ENCODE measurements around the gene LMBR1.
"Not testable (repeated sequence)": the region's sequence is repeated elsewhere in the genome, so short reads cannot be mapped to it uniquely, and the experiment has no call there.

LMBR1 gene

DNA sequence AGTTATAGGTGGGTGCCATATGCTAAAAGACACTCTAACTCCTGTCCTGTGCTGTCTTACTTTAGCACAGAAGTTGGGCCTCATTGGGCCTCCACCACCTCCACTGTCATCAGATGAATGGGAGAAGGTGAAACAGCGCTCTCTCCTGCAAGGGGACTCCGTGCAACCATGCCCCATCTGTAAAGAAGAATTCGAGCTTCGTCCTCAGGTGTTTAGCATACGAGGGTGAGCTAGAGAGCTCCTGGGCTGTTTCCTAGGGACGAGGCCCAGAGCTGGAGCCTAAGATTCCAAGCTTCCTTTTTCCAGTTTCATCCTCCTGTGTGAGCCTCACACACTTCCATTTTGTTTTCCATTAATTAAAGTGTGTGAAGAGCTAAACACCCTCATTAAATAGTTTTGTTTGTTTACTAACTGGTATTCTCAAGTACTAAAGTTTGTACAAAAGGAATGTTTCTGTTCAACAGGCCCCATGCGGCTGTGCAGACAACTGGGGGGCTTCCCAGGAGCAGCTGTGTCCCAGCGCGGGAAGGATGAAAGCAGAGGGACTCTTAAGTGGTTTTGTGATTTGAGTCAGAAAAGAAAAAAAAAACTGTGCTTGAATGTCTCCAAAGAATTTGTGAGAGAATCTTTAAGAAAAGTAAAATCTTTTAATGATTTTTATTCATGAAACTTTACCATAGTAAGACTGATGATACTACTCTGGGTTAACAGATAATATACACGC, 238.3 kb downstream of the LMBR1 start:
- FAIRE-seq: no peak

DNA sequence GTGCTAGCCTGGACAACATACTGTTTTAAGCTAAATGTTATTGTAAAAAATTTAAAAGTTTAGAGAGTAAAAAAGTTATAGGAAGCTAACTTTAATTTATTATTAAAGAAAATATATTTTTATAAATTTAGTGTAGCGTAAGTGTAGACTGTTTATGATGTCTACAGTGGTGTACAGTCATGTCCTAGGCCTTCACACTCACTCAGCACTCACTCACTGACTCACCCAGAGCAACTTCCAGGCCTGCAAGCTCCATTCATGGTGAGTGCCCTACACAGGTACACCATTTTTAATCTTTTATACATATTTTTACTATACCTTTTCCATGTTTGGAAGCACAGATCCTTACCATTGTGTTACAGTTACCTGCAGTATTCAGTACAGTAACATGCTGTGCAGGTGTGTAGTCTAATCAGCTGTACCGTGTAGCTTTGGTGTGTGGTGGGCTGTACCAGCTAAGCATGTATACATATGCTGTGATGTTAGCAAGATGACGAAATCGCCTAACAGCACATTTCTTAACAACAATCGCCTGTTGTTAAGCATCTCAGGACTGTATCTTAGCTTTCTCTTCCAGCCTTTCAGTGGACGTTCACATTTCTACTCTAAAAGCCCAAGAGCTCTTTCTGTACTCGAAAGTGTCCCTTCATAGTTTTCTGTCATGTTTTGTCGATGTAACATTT, 240.0 kb downstream of the LMBR1 start:
- no peak for FAIRE-seq

DNA sequence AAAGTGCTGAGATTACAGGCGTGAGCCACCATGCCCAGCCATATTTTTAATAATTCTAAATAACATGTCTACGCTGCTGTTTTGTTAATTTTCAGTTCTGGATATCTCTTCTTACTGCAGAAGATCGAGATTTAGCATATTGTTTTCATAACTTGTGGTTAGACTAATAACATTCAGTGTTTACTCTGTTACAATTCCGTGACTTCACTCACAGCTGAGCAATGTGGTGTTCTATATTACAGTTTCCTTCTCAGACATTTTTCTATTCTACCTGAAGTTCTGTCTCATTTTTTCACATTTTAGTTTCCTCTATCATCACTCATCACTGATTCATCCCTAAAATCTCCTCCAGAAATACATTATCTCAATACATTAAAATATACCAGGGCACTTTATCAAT, 241.5 kb downstream of the LMBR1 start:
- FAIRE-seq: no peak

DNA sequence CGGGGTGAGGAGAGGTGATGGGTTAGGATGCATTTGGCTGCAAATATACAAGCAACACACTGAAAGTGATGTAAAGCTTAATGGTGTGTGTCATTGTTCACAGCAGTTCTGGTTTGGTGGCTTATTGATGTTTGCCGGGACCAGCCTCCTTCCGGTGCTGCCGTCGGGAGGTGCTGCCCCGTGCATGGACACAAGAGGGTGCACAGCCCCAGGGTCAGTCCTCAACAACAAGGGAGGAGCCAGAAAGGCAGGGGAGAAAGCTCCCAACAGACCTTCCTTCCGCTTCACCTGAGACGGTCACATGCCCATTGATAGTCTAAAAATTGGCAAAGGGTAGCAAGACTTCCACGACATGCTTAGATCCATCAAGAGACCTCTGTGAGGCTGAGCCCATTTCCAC, 242.9 kb downstream of the LMBR1 start:
- FAIRE-seq: no peak

DNA sequence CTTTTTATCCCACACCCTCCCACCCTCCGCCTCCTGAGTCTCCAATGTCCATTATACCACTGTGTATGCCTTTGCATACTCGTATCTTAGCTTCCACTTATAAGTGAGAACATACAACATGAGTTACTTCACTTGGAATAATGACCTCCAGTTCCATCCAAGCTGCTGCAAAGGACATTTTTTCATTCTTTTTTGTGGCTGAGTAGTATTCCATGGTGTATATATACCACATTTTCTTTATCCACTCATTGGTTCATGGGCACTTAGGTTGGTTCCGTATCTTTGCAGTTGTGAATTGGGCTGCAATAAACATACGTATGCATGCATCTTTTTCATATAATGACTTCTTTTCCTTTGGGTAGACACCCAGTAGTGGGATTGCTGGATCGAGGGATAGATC, 245.7 kb downstream of the LMBR1 start:
- FAIRE-seq: not testable (repeated sequence)

DNA sequence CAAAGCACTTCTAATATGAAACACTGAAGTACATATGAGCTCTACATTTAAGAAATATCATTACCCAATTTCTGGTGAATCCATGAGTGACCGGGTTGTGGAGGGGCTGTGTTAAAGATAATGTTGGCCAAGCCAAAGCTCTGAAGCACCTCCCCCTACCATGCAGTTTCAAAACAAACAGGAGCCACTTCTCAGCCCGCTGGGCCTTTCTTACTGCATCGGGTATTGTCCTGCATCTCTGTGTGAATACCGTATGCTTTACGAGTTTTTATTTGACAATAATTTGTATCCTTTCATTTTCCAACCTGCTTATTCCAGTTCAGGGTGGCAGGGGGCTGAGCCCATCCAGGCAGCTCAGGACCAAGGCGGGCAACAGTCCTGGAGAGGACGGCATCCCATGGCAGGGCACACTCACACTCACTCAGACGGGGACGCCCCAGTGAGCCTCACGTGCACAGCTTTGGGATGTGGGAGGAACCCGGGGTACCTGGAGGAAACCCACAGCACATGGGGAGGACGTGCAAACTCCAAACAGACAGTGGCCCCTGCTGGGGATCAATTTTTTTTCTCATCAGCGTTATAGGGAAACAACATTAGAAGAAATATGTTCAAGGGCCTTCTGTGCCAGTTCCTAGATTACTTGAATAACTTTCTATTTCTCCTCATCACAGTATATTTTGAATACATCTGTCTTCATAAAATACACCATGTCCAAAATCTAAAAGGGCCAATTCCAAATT, 250.5 kb downstream of the LMBR1 start:
- no peak for FAIRE-seq

DNA sequence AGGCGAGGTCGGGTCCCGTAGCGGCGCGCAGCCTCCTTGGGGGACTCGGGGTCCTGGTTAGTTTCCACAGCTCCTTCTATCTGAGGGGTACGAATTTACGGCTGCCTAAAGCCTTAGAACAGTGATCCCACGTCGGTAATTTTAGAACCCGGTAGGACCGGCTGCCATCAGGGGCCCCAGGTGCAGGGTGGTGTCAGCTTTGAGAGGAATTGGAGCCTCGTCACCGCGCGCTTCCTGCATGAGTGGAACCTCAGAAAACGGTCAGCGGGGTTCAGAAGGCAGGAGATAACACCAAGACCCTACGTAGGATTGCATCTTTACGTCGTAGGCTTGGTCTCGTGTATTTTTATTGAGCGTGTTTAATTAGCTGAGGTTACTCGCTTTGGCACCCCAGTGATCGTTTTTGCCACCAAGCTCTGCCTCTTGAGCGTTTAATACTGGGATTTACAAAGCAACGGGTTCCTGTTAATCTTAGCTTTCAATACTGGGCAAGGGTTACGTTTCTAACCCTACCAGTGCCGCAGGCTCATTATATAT, 252.0 kb downstream of the LMBR1 start:
- no peak for FAIRE-seq

DNA sequence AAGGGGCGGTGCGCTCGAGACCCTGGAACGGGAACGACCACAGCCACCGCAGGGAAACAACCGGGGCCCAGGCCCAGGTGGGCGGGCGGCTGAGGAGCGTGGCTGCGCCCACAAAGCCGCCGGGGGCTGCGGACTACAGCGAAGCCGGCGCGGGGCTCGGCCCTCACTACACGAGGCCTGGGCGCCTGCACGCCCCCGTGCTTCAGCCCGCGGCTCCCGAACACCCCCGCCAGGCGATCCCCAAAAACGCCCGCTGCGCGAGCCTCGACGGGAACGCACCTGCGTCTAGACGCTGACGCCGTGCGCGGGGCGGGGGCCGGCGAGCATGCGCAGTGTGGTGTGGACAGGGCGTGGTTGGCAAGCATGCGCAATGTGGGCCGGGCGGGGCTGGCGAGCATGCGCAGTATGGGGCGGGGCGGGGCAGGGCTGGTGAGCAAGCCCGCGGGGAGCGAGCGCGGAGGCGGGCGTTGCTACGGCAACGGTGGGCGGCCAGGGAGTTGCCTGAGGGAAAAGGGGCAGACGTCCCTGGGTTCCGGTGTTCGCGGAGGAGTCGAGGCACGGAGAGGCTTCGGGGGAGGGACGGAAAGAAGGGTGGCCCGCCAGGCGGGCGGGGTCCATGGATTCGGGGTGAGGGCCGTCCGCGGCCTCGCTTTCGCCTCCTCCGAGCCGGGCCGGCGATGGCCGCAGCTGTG, 252.6 kb downstream of the LMBR1 start, which contains the start of gene RNF32:
RNF32 (plus strand) TSS at position 518 of the 692 bp plus-strand sequence. CDS start 3,104 bp downstream, outside the sequence.
- no peak for FAIRE-seq

DNA sequence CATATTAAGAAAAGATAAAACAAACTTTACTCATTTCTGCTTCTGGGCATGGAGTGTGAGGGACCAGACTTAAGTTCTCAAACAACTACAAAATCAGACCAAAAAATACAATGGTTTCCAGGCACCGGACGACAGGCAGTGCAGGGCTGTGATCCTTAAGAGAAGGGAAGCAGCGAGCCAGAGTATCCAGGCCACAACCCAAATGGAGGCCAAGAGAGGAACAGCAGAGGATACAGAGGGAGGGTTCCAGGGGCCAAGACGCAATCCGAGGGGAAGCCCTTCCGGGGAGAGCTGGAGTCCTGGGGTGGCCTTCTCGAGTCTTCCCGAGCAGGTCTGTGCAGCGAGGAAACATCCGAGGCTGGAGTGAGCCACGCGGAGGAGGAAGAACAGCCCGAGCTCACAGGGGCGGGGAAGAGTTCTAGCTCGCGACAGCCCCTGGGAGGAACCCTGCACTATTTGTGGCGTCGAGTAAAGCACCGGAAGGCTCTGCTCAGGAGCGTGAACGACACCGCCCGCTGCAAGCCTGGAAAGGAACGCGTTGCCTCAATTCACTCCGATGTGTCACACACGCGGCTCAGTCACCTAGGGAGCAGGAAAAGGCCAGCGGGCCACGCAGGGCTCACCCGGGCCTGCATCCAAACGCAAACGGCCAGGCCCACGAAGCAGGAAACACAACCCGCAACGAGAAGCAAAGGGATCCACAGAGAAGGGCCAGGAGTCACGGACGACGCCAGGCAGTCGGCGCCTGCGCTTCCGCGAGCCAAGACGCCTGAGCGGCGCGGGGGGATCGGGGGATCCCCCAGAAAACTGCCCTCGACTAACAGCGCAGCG, 253.3 kb downstream of the LMBR1 start:
- FAIRE-seq: no peak

DNA sequence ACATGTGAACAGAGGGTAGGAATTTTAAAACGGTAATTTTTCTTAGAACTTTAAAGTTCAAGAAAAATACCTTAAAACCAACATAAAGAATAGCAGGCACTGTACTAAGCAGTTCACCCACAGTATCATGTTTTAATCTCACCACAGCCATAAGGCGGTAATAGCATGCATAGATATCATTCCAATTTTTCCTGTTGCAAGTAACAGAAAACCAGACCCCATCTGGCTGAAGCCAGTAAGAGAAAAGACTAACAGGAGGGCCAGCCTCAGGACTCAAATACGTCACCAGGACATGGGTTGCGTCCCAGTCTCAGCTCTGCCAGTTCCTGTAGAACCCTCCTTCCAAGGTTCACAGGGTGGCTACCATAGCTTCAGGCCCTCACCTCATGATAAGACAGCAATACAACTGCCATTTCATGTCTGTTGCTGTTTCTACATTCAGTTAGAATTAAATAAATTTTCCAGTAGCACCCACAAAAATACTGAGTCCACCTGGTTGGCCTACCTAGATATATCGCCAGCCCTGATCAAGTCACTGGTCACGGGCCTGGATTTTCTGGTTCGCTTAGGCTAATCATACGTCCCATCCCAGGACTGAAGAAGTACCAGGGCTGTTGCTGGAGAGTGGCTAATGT, 254.4 kb downstream of the LMBR1 start:
- FAIRE-seq: no peak

DNA sequence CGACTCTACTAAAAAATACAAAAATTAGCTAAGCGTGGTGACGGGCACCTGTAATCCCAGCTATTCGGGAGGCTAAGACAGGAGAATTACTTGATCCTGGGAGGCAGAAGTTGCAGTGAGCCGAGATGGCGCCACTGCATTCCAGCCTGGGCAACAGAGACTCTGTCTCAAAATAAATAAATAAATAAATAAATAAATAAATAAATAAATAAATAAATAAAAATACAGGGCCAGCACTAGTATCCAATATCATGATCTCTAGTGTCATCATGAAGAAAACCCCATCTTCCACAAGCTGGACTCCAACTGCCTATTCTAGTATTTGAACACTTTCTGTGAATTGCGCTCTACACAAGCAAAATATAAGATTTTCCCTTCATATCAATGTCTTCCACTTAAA, 255.9 kb downstream of the LMBR1 start:
- FAIRE-seq: not testable (repeated sequence)

DNA sequence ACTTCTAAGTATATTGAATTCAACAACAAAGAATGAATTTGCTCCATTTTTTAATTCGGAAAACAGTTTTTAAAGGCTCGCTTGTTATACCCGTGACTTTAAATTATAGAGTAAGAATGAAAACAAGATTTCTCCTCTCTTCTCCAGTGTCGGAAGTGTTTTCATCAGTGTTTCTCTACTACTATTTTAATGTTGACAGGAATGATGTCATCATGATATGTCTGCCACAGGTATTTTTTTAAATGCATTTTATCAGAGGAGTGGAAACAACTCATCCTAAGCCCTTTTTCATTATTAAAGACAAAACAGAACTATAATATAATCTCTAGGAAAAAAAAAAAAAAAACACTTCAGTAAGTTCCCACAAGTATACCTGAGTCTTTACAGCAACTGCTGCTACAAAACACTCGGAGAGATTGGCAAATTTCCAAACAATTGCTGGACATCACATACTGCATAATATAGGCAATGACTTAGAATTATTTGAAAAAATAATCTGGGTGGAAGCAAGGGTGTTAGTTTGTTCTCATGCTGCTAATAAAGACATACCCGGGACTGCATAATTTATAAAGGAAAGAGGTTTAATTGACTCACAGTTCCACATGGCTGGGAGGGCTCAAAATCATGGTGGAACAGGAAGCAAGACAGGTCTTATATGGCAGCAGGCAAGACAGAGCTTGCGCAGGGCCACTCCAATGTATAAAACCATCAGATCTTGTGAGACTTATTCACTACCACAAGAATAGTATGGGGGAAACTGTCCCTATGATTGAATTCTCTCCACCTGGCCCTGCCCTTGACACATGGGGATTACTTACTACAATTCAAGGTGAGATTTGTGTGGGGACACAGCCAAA, 257.2 kb downstream of the LMBR1 start:
- no peak for FAIRE-seq

DNA sequence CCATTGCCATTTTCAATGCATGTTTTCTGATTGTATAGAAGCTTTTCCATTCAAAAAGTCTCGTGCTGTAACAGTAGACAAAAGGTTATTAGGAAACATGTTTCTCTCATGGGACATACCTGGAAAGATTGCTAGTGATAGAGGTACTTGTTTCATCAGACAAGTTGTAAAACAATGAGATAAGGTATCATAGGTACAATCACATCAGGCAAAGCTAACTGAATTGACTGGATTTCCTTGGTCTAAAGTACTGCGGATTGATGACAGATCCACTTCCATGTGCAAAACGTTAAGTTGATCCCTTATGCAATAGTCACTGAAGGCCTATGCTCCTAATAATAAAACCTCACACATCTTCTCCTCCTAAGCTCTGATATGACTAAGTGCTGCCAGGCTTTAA, 258.9 kb downstream of the LMBR1 start:
- FAIRE-seq: no peak

DNA sequence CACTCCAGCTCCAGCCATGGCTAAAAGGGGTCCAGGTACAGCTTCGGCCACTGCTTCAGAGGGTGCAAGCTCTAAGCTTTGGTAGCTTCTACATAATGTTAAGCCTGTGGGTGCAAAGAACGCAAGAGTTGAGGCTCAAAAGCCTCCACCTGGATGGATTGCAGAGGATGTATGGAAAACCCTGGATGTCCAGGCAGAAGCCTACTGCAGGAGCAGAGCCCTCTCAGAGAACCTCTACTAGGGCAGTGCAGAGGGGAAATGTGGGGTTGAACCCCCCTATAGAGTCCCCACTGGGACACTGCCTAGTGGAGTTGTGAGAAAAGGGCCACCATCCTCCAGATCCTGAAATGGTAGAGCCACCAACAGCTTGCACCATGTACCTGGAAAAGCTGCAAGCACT, 263.1 kb downstream of the LMBR1 start:
- no peak for FAIRE-seq

DNA sequence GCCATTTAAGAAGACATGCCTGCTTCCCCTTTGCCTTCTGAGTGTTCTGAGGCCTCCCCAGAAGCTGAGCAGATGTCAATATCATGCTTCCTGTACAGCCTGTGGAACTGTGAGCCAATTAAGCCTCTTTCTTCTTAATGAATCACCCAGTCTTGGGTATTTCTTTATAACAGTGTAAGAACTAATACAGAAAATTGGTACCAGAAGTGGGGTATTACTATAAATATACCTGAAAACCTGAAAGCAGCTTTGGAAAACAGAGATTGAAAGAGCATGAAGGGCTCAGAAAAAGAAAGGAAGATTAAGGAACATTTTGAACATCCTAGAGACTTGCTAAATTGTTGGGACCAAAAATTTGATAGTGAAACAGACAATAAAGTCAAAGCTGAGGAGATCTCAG, 264.4 kb downstream of the LMBR1 start:
- FAIRE-seq: no peak
